ENCODE data around the gene CHST5. TPM values are rescaled to one million over a fixed set of nuclear protein-coding genes. Genes with fewer than 3 reads are reported as not detected.
A peak's percentile ranks its signal among the peaks of the same experiment; 100 is the strongest.

CHST5 gene
- total RNA-seq, 1 donor, result 0.09 TPM

DNA sequence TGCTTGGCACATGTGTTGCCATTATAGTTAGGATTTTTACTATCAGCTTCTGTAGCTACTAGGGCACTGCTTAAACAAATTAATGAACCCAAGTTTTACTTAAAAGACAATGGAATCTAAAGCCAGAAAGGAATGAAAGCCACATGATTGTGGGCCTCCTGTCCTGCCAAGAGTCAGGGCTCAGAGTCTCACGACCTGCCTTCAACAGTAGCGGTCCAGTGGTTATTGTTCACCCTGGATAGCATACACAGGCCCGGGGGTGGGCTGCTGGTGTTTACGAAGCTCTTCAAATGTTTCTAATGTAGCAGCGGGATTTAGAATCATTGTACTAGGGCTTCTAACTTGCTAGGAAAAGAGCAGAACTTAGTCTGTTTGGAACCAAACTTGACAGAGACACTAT is 38.0 kb upstream of the CHST5 start:
- no peak overlapping the region for H3K4me3 ChIP-seq (ENCODE audit: low read depth, low read length)
- TF ChIP-seq, protein P1, sequence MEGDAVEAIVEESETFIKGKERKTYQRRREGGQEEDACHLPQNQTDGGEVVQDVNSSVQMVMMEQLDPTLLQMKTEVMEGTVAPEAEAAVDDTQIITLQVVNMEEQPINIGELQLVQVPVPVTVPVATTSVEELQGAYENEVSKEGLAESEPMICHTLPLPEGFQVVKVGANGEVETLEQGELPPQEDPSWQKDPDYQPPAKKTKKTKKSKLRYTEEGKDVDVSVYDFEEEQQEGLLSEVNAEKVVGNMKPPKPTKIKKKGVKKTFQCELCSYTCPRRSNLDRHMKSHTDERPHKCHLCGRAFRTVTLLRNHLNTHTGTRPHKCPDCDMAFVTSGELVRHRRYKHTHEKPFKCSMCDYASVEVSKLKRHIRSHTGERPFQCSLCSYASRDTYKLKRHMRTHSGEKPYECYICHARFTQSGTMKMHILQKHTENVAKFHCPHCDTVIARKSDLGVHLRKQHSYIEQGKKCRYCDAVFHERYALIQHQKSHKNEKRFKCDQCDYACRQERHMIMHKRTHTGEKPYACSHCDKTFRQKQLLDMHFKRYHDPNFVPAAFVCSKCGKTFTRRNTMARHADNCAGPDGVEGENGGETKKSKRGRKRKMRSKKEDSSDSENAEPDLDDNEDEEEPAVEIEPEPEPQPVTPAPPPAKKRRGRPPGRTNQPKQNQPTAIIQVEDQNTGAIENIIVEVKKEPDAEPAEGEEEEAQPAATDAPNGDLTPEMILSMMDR (IDR thresholded peaks at IDR 0.05; ENCODE audit: insufficient read depth, low read length), result no peak
- no peak for DNase-seq (ENCODE audit: low read depth)

GRCh38 chr16:75572864-75573542 is 37.1 kb upstream of the CHST5 start:
- DNase-seq (ENCODE audit: low read depth), result no peak
- TF ChIP-seq, protein P1 (IDR thresholded peaks at IDR 0.05; ENCODE audit: insufficient read depth, low read length), result no peak
- no peak overlapping the region for H3K4me3 ChIP-seq (ENCODE audit: low read depth, low read length)

DNA sequence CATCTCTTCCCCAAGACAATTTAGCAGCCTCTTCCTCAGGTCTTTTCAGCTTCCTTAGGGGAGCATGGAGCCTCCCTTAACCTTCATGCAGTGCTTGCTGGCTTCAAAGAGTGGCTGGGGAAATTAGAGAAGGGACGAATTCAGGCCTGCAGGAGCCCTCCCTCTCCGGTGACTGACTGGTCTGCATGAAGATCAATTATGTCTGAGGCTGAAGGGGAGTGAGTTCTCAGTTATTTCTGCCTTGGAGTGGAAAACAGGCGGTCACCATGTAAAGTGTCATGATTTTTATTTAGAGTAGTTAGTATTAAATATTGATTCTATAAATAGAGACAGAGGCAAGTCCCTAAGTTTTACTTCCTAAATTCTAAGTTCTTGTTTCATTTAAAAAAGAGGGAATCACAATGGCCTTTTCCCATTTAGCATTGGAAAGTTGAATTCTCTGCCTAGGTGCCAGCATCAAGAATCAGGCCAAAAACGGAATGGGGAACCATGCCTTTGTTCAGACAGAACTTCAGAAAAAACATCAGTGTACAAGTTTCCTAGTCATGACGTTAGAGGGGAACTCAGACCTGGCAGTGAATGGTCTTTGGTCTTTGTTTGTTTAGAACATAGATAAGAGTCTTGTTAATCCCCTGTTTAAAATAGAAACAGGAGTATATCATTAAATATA is 34.6 kb upstream of the CHST5 start:
- DNase-seq (ENCODE audit: low read depth), result no peak
- TF ChIP-seq, protein P1 (IDR thresholded peaks at IDR 0.05; ENCODE audit: insufficient read depth, low read length), result no peak
- H3K4me3 ChIP-seq (ENCODE audit: low read depth, low read length), result no peak overlapping the region

DNA sequence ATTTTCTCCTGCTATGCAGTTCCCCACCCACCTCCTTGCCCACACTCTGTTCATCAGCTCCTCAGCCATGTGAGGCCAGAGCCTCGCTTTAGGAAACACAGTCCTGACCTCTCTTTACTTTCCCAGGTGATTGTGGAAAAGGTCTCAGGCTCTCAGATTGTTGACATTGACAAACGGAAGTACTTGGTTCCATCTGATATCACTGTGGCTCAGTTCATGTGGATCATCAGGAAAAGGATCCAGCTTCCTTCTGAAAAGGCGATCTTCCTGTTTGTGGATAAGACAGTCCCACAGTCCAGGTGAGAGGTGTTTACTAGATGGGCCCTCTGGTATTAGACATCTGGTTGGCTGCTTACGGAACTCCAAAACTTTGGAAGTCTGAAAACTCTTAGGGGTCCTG is 32.0 kb upstream of the CHST5 start:
- TF ChIP-seq, protein P1 (IDR thresholded peaks at IDR 0.05; ENCODE audit: insufficient read depth, low read length), result no peak
- DNase-seq (ENCODE audit: low read depth), result no peak
- H3K4me3 ChIP-seq (ENCODE audit: low read depth, low read length), result no peak overlapping the region

DNA sequence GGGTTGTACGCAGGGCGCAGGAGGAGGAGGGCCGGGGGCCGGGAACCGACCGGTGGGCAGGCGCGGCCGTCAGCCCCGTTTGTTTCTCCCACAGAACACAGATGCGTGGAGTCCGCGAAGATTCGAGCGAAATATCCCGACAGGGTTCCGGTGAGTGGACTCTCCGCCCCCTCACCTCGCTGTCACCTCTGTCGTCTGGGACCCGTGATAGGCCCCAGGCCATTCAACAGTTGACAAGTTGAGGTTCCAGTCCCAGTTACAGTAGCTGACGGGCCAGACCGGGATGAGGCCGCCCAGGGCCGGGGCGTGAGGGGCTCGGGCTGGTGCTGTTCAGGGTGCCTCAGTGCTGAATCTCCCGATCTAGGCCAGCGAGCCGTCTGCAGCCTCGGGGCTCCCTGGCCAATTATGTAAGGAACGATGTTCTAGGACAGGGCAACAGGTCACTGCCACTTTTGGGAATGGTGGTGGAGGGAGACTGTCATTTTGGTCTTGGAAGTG is 30.9 kb upstream of the CHST5 start:
- peak overlapping the region; percentile 98 for H3K4me3 ChIP-seq (ENCODE audit: low read depth, low read length)
- no peak for DNase-seq (ENCODE audit: low read depth)
- TF ChIP-seq, protein P1 (IDR thresholded peaks at IDR 0.05; ENCODE audit: insufficient read depth, low read length), result no peak

DNA sequence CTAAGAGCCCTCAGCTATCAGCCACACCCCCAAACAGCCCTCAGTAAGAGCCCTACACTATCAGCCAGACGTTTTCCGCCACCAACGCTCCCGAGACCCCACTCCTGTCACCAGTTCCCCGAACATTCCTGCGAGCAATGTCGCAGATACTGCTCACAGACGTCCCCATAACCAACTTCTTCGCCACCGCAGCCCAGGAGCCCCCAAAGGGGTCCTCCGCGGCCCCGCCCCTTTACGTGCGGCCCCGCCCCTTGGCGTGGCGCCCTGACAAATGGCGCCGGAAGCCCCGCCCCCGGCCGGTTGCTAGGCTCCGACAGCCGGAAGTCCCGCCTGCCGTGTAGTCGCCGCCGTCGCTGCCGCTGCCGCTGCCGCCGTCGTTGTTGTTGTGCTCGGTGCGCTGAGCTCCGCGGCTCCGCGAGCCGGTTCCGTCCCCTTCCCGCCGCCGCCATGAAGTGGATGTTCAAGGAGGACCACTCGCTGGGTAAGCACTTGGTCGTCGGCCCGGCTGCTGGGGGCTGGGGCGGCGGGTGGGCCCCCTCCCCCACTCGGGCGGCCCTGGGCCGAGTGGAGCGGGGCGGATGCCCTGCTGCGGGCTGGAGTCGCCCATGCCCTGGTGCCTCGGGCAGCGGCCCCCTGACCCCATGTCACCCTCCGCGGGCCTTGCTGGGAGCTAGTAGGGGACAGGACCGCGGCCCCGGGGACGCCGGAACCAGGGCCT is 30.3 kb upstream of the CHST5 start, which contains the start of gene GABARAPL2:
TSS of gene GABARAPL2 (plus strand) at position 340 of the 718 bp plus-strand sequence. CDS start at position 448, 108 bp downstream.
- peak; percentile 62 for DNase-seq (ENCODE audit: low read depth)
- peak within 1 kb of the TSS; percentile 98 for H3K4me3 ChIP-seq (ENCODE audit: low read depth, low read length)
- TF ChIP-seq, protein P1 (IDR thresholded peaks at IDR 0.05; ENCODE audit: insufficient read depth, low read length), result no peak

Measured in fibroblast of the aortic adventitia (primary cell).